HEK293T (cell line): ENCODE results near the gene MFNG.

Experiments
- BHLHE40 ChIP-seq: fragments of 450-650 bp; IDR thresholded peaks from 2 replicates; pipeline ENCODE4 v1.6.1; 2016; ENCODE audit warnings: mild to moderate bottlenecking, moderate library complexity, borderline replicate concordance
- CTBP1 ChIP-seq: fragments of 450-650 bp; IDR thresholded peaks from 2 replicates; pipeline ENCODE4 v1.6.1; 2016; ENCODE audit warnings: borderline replicate concordance
- ELF4 ChIP-seq: fragments of 450-650 bp; IDR thresholded peaks from 2 replicates; pipeline ENCODE4 v1.6.1; 2017; ENCODE audit warnings: antibody characterized with exemption
- FOXA1 ChIP-seq: fragments of 450-650 bp; IDR thresholded peaks from 2 replicates; pipeline ENCODE4 v1.6.1; 2016; ENCODE audit warnings: mild to moderate bottlenecking
- FOXM1 ChIP-seq: fragments of 450-650 bp; IDR thresholded peaks from 2 replicates; pipeline ENCODE4 v1.6.1; 2017; ENCODE audit warnings: mild to moderate bottlenecking, borderline replicate concordance
- HDGF ChIP-seq: fragments of 450-650 bp; IDR thresholded peaks from 2 replicates; pipeline ENCODE4 v1.6.1; 2017; ENCODE audit warnings: antibody characterized with exemption, borderline replicate concordance
- L3MBTL2 ChIP-seq: fragments of 450-650 bp; conservative IDR thresholded peaks from 2 replicates; pipeline ENCODE4 v1.6.1; 2016; ENCODE audit warnings: mild to moderate bottlenecking
- LEF1 ChIP-seq: fragments of 450-650 bp; IDR thresholded peaks from 2 replicates; pipeline ENCODE4 v1.6.1; 2017; ENCODE audit warnings: mild to moderate bottlenecking, borderline replicate concordance
- NFRKB ChIP-seq: fragments of 450-650 bp; IDR thresholded peaks from 2 replicates; pipeline ENCODE4 v1.6.1; 2016; ENCODE audit warnings: mild to moderate bottlenecking, moderate library complexity
- PKNOX1 ChIP-seq: fragments of 450-650 bp; IDR thresholded peaks from 2 replicates; pipeline ENCODE4 v1.6.1; 2016
- SP1 ChIP-seq: fragments of 450-650 bp; IDR thresholded peaks from 2 replicates; pipeline ENCODE4 v1.6.1; 2017
- SUZ12 ChIP-seq: fragments of 450-650 bp; IDR thresholded peaks from 2 replicates; pipeline ENCODE4 v1.6.1; 2016; ENCODE audit warnings: mild to moderate bottlenecking
- TARDBP ChIP-seq: fragments of 450-650 bp; IDR thresholded peaks from 2 replicates; pipeline ENCODE4 v1.6.1; 2016

DNA sequence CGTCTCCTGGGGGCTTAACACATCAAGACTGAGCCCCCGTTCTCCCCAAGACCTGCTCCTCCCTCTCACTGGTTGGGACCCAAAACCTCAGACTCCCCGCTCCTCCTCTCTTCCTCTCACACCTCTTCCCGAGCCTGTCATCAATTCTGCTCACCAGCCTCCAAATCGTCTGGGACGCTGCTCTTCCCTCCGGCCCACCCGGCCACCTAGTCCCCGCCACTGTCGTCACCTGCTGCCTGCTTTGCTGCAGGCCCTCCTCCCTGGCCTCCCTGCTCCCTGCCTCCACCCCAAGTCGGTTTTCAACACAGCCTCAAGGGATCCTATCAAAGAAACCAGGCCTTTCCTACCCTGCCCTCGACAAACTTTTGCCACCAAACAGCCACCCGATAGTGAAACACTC, 3.1 kb downstream of the MFNG start:
- TF ChIP-seq PKNOX1, result no peak
- TF ChIP-seq SP1, result no peak
- TF ChIP-seq CTBP1, result no peak
- no peak for TF ChIP-seq LEF1
- TF ChIP-seq TARDBP, result no peak
- no peak for TF ChIP-seq BHLHE40
- no peak for TF ChIP-seq L3MBTL2
- TF ChIP-seq HDGF, result no peak
- TF ChIP-seq FOXM1, result no peak
- TF ChIP-seq FOXA1, result no peak
- TF ChIP-seq ELF4, result no peak
- no peak for TF ChIP-seq SUZ12
- no peak for TF ChIP-seq NFRKB
